IMR-90 (cell line): Measurements from ENCODE around the gene ALKBH3. TPM values are rescaled to one million over a fixed set of nuclear protein-coding genes. Genes with fewer than 3 reads are reported as not detected.

Experiments
- ATAC-seq: fragments of 200-7000 bp; cut with Tn5 transposase; 2 replicates; pipeline ENCODE4 v1.9.1; 2020; ENCODE audit warnings: low read depth, mild to moderate bottlenecking, moderate library complexity
- BruUV-seq: library from RNA; stranded (reverse); fragments of 400-500 nt; replicated peaks from 2 replicates; lab custom pipeline; 2021; lab: Mats Ljungman, UMichigan
- CTCF ChIA-PET: fragments of 300-600 bp; formaldehyde crosslinking; extraction: SDS; loops from one replicate; lab custom pipeline; 2021; ENCODE audit warnings: antibody characterized with exemption; lab: Yijun Ruan, JAX
- POLR2A ChIA-PET: fragments of 300-600 bp; sonication (Branson Sonifier 250); formaldehyde crosslinking; loops from one replicate; lab custom pipeline; 2022; ENCODE audit warnings: antibody characterized with exemption; ENCODE audit not compliant: unreplicated experiment; lab: Charles Lee
- DNase-seq: peaks from one replicate; pipeline ENCODE4 v3.0.0; 2013
- H2AFZ ChIP-seq: replicated peaks from 2 replicates; pipeline ENCODE3; 2013; ENCODE audit warnings: low read length, mild to moderate bottlenecking; ENCODE audit not compliant: poor library complexity
- H2AK5ac ChIP-seq: 2 replicates; pipeline ENCODE4 v1.6.1; 2013; ENCODE audit warnings: low read depth, low read length, inconsistent platforms
- H2AK9ac ChIP-seq: replicated peaks from 2 replicates; pipeline ENCODE3; 2013; ENCODE audit warnings: mild to moderate bottlenecking, low read depth, low read length, moderate library complexity; ENCODE audit not compliant: poor library complexity
- H2BK120ac ChIP-seq: 2 replicates; pipeline ENCODE4 v1.6.1; 2013; ENCODE audit warnings: low read depth, low read length, inconsistent platforms
- H2BK15ac ChIP-seq: 3 replicates; pipeline ENCODE4 v1.6.1; 2013; ENCODE audit warnings: low read depth, low read length, inconsistent platforms
- H2BK20ac ChIP-seq: 2 replicates; pipeline ENCODE4 v1.6.1; 2013; ENCODE audit warnings: low read depth, mild to moderate bottlenecking, inconsistent platforms, low read length, moderate library complexity
- H2BK5ac ChIP-seq: 2 replicates; pipeline ENCODE4 v1.6.1; 2013; ENCODE audit warnings: mild to moderate bottlenecking, low read depth, low read length, inconsistent platforms; ENCODE audit not compliant: poor library complexity, severe bottlenecking
- H3K14ac ChIP-seq: replicated peaks from 2 replicates; pipeline ENCODE4 v1.6.1; 2013; ENCODE audit warnings: low read depth, low read length, inconsistent platforms
- H3K18ac ChIP-seq: 2 replicates; pipeline ENCODE4 v1.6.1; 2013; ENCODE audit warnings: low read depth, low read length, control low read depth
- H3K23ac ChIP-seq: 2 replicates; pipeline ENCODE4 v1.6.1; 2013; ENCODE audit warnings: low read depth, low read length, inconsistent platforms
- H3K27ac ChIP-seq: 2 replicates; pipeline ENCODE4 v1.5.1; 2013; ENCODE audit warnings: mild to moderate bottlenecking, control low read depth, low read length; ENCODE audit not compliant: insufficient read depth
- H3K27me3 ChIP-seq: 2 replicates; pipeline ENCODE4 v1.6.1; 2013; ENCODE audit warnings: low read length; ENCODE audit not compliant: control insufficient read depth, insufficient read depth
- H3K36me3 ChIP-seq: 2 replicates; pipeline ENCODE4 v1.6.1; 2013; ENCODE audit warnings: low read length, mixed read lengths; ENCODE audit not compliant: control insufficient read depth, insufficient read depth
- H3K4ac ChIP-seq: 2 replicates; pipeline ENCODE4 v1.6.1; 2013; ENCODE audit warnings: low read depth, low read length, inconsistent platforms
- H3K4me1 ChIP-seq: 2 replicates; pipeline ENCODE4 v1.6.1; 2013; ENCODE audit warnings: low read length, mixed read lengths; ENCODE audit not compliant: control insufficient read depth, insufficient read depth
- H3K4me2 ChIP-seq: 2 replicates; pipeline ENCODE4 v1.6.1; 2013; ENCODE audit warnings: low read depth, mild to moderate bottlenecking, control low read depth, low read length, moderate library complexity
- H3K4me3 ChIP-seq: 2 replicates; pipeline ENCODE4 v1.5.1; 2013; ENCODE audit warnings: low read depth, mild to moderate bottlenecking, control low read depth, low read length, moderate library complexity; ENCODE audit not compliant: insufficient read depth
- H3K56ac ChIP-seq: 2 replicates; pipeline ENCODE4 v1.6.1; 2013; ENCODE audit warnings: low read length, inconsistent platforms; ENCODE audit not compliant: insufficient read depth; ENCODE audit errors: extremely low read depth
- H3K79me1 ChIP-seq, 2 experiments: 2 replicates each; pipeline ENCODE4 v1.6.1; 2013; ENCODE audit warnings: low read length in 2 of 2, inconsistent platforms in 1 of 2, low read depth in 1 of 2
- H3K9ac ChIP-seq: 2 replicates; pipeline ENCODE4 v1.6.1; 2013; ENCODE audit warnings: low read depth, low read length, control low read depth
- H3K9me1 ChIP-seq: 2 replicates; pipeline ENCODE4 v1.6.1; 2013; ENCODE audit warnings: low read length, inconsistent platforms; ENCODE audit not compliant: insufficient read depth
- H3K9me3 ChIP-seq: 2 replicates; pipeline ENCODE4 v1.6.1; 2013; ENCODE audit warnings: low read length; ENCODE audit not compliant: control insufficient read depth, insufficient read depth
- H4K20me1 ChIP-seq: 2 replicates; pipeline ENCODE4 v1.6.1; 2013; ENCODE audit warnings: low read length, inconsistent platforms; ENCODE audit not compliant: insufficient read depth
- H4K5ac ChIP-seq: 2 replicates; pipeline ENCODE4 v1.6.1; 2013; ENCODE audit warnings: mild to moderate bottlenecking, low read depth, low read length, control low read depth
- H4K8ac ChIP-seq, 2 experiments: 2 replicates each; pipeline ENCODE4 v1.6.1; 2013; ENCODE audit warnings: low read depth in 2 of 2, low read length in 2 of 2, control low read depth in 1 of 2, inconsistent platforms in 1 of 2
- H4K91ac ChIP-seq: 2 replicates; pipeline ENCODE4 v1.6.1; 2013; ENCODE audit warnings: low read depth, low read length, inconsistent platforms; ENCODE audit not compliant: insufficient read depth
- BHLHE40 ChIP-seq: fragments of 150-350 bp; IDR thresholded peaks from 2 replicates; pipeline ENCODE4 v1.6.1; 2016; ENCODE audit warnings: mild to moderate bottlenecking, low read depth, low read length
- CEBPB ChIP-seq: IDR thresholded peaks from 2 replicates; pipeline ENCODE4 v1.6.1; 2012; ENCODE audit warnings: low read depth, low read length, improper control_type of control experiment
- CHD1 ChIP-seq: IDR thresholded peaks from 2 replicates; pipeline ENCODE4 v1.6.1; 2012; ENCODE audit warnings: low read depth, low read length, improper control_type of control experiment
- FOS ChIP-seq: fragments of 150-350 bp; IDR thresholded peaks from 2 replicates; pipeline ENCODE4 v1.6.1; 2016; ENCODE audit warnings: low read depth, low read length
- MAFK ChIP-seq: IDR thresholded peaks from 2 replicates; pipeline ENCODE4 v1.6.1; 2012; ENCODE audit warnings: low read depth, low read length, improper control_type of control experiment
- MAZ ChIP-seq: IDR thresholded peaks from 2 replicates; pipeline ENCODE4 v1.6.1; 2012; ENCODE audit warnings: low read depth, mild to moderate bottlenecking, low read length, improper control_type of control experiment, moderate library complexity, borderline replicate concordance
- MXI1 ChIP-seq: IDR thresholded peaks from 2 replicates; pipeline ENCODE4 v1.6.1; 2012; ENCODE audit warnings: low read depth, mild to moderate bottlenecking, low read length, moderate library complexity, borderline replicate concordance
- NFE2L2 ChIP-seq: fragments of 150-350 bp; IDR thresholded peaks from 2 replicates; pipeline ENCODE4 v1.6.1; 2016; ENCODE audit warnings: low read depth, mild to moderate bottlenecking, low read length
- POLR2A ChIP-seq: IDR thresholded peaks from 2 replicates; pipeline ENCODE4 v1.6.1; 2012; ENCODE audit warnings: mild to moderate bottlenecking, low read depth, low read length
- RAD21 ChIP-seq: IDR thresholded peaks from 2 replicates; pipeline ENCODE4 v1.6.1; 2012; ENCODE audit warnings: low read length, improper control_type of control experiment
- RCOR1 ChIP-seq: IDR thresholded peaks from 2 replicates; pipeline ENCODE4 v1.6.1; 2012; ENCODE audit warnings: mild to moderate bottlenecking, low read length, improper control_type of control experiment; ENCODE audit not compliant: insufficient replicate concordance
- RFX5 ChIP-seq: IDR thresholded peaks from 2 replicates; pipeline ENCODE4 v1.8.0; 2012; ENCODE audit warnings: low read depth, mild to moderate bottlenecking, low read length, moderate library complexity
- SMC3 ChIP-seq: fragments of 150-350 bp; IDR thresholded peaks from 2 replicates; pipeline ENCODE4 v1.6.1; 2016; ENCODE audit warnings: low read depth, mild to moderate bottlenecking, antibody characterized with exemption, low read length, moderate library complexity
- WGBS, 2 experiments: methylation state at CpG; one replicate each; pipeline versions ENCODE4 v1.1.5 to v1.1.7; 2013; ENCODE audit warnings: missing lambda C conversion rate in 2 of 2; ENCODE audit not compliant: insufficient read length in 1 of 2; ENCODE audit errors: extremely low coverage in 2 of 2; 5-methylcytosine and 5-hydroxymethylcytosine counted together
- dilution Hi-C: fragments of 300-500 bp; cut with HindIII; formaldehyde crosslinking; loops from one replicate; pipeline ENCODE4 v1.14.3; 2018; ENCODE audit warnings: low sequenced_read_pairs; ENCODE audit not compliant: unreplicated experiment
- in situ Hi-C: fragments of 300-500 bp; cut with MboI; formaldehyde crosslinking; loops from 3 replicates; pipeline ENCODE4 v1.14.3; 2019; ENCODE audit warnings: low sequenced_read_pairs, inconsistent platforms, mixed read lengths
- intact Hi-C: fragments of 100-400 bp; cut with micrococcal nuclease; formaldehyde crosslinking; loops from 2 replicates; pipeline ENCODE4 v1.10.0; 2022
- polyA plus RNA-seq, 3 experiments: library from polyadenylated mRNA; depleted of rRNA; stranded (reverse); fragments of >200 nt; gene quantifications; 2 replicates each; pipeline ENCODE4 v1.2.3, GENCODE V29; 2012; ENCODE audit warnings: low replicate concordance in 1 of 3
- total RNA-seq: library from RNA; depleted of rRNA; stranded (reverse); fragments of >200 nt; gene quantifications from 2 replicates; pipeline ENCODE4 v1.2.3, GENCODE V29; 2012
- TF ChIP-seq, protein P1 (sequence below): conservative IDR thresholded peaks from 2 replicates; pipeline ENCODE4 v1.5.1; 2012; ENCODE audit warnings: mild to moderate bottlenecking, low read depth, low read length, improper control_type of control experiment
- TF ChIP-seq, protein P2 (sequence below): fragments of 150-350 bp; IDR thresholded peaks from 2 replicates; pipeline ENCODE4 v1.6.1; 2017; ENCODE audit warnings: mild to moderate bottlenecking, antibody characterized with exemption, low read length, low read depth

ALKBH3 gene
- total and polyA plus RNA-seq, 2 of the 4 experiments (the other 2 are of a cell fraction) = 27.7 to 62.9 TPM

DNA sequence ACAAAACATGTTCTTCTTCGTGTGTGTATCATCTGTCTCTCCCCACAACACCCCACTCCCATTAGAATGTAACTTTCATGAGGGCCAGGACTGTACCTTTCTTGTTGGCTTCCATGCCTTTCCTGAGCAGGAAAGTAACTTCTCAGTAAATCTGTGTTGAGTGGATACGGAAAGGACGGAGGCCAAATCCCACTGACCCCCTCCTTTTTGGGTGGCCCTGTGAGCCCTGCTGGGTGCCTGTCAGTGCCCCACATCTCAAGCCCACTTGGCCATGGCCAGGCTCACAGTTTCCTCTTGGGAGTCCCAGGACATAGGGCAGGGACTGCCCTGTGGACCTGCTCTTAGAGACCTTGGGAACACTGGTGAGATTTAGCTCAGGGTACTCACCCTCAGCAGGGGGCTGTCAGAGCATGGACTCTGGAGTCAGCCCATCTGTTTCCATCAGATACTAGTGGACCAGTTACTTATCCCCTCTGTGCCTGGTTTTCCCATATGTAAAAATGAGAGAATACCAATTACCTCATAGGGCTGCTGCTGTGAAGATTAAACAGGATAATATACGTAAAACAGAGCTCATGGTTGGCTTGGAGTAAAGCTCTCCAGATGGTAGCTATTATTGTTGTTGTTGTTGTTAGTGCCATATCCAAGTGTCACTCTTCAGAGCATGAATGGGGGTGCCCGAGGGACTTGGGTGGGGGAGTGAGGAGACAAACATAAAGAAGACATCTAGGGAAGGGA, 60.8 kb downstream of the ALKBH3 start:
- POLR2A ChIA-PET = interaction anchor here (0.6 kb wide), 1 partner anchor 67 kb away, joined by 5 read pairs; no protein-coding TSS in a partner anchor
- TF ChIP-seq MXI1 (no peak), CHD1 (no peak), RFX5 (no peak), BHLHE40 (no peak), SMC3 (no peak), CEBPB (no peak), RCOR1 (no peak), POLR2A (no peak), MAFK (no peak), NFE2L2 (no peak), MAZ (no peak), FOS (no peak), RAD21 (no peak)
- TF ChIP-seq, protein P1, sequence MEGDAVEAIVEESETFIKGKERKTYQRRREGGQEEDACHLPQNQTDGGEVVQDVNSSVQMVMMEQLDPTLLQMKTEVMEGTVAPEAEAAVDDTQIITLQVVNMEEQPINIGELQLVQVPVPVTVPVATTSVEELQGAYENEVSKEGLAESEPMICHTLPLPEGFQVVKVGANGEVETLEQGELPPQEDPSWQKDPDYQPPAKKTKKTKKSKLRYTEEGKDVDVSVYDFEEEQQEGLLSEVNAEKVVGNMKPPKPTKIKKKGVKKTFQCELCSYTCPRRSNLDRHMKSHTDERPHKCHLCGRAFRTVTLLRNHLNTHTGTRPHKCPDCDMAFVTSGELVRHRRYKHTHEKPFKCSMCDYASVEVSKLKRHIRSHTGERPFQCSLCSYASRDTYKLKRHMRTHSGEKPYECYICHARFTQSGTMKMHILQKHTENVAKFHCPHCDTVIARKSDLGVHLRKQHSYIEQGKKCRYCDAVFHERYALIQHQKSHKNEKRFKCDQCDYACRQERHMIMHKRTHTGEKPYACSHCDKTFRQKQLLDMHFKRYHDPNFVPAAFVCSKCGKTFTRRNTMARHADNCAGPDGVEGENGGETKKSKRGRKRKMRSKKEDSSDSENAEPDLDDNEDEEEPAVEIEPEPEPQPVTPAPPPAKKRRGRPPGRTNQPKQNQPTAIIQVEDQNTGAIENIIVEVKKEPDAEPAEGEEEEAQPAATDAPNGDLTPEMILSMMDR = no peak
- TF ChIP-seq, protein P2, sequence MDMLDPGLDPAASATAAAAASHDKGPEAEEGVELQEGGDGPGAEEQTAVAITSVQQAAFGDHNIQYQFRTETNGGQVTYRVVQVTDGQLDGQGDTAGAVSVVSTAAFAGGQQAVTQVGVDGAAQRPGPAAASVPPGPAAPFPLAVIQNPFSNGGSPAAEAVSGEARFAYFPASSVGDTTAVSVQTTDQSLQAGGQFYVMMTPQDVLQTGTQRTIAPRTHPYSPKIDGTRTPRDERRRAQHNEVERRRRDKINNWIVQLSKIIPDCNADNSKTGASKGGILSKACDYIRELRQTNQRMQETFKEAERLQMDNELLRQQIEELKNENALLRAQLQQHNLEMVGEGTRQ = no peak

More for the DNA sequence above, 60.8 kb downstream of the ALKBH3 start:
- peaks cover 13% of the 10 kb centered on the region for H3K9me1 ChIP-seq
- H4K5ac ChIP-seq = no peak overlapping the region
- H3K4me3 ChIP-seq = peak overlapping the region; percentile 43; the same call in 1 of the 2 replicates
- H3K56ac ChIP-seq = no peak overlapping the region
- H4K8ac ChIP-seq = no peak overlapping the region
- no peak overlapping the region for H2AK9ac ChIP-seq
- dilution Hi-C loops = no loop called here
- no peak overlapping the region for H3K27ac ChIP-seq
- CTCF ChIA-PET = interaction anchor here (0.7 kb wide), 1 partner anchor 769 kb away, joined by 3 read pairs; no protein-coding TSS in a partner anchor
- no peaks in the 10 kb centered on the region for H3K36me3 ChIP-seq
- DNase-seq = peak; percentile 39
- no peak overlapping the region for H3K18ac ChIP-seq
- BruUV-seq = no TSS peak
- H3K4me2 ChIP-seq = peak overlapping the region; percentile 68
- no CpG with 5 or more reads among the region's 5 CpGs for WGBS, 2 experiments
- H3K14ac ChIP-seq = no peak overlapping the region
- H2BK15ac ChIP-seq = no peak overlapping the region
- H2BK120ac ChIP-seq = no peak overlapping the region
- no peak overlapping the region for H4K91ac ChIP-seq
- no peak overlapping the region for H2BK5ac ChIP-seq
- peak overlapping the region; percentile 63 for H3K23ac ChIP-seq
- no peaks in the 10 kb centered on the region for H3K79me1 ChIP-seq
- in situ Hi-C loops = no loop called here
- peaks cover 7% of the 10 kb centered on the region; the same call in 1 of the 2 replicates for H4K20me1 ChIP-seq
- intact Hi-C loops = no loop called here
- no peak overlapping the region for H3K9ac ChIP-seq
- H3K4me1 ChIP-seq = peaks cover 12% of the 10 kb centered on the region
- peaks cover 46% of the 10 kb centered on the region for H3K27me3 ChIP-seq
- ATAC-seq = no peak
- no peak overlapping the region for H2BK20ac ChIP-seq
- no peaks in the 10 kb centered on the region for H3K9me3 ChIP-seq
- no peak overlapping the region for H2AK5ac ChIP-seq
- no peak overlapping the region for H3K4ac ChIP-seq
- peak overlapping the region; percentile 69 for H2AFZ ChIP-seq
